Measurements from ENCODE around the gene DOCK1.

Gene DOCK1

GRCh38 chr10:126906704-126907422, 1.6 kb downstream of the DOCK1 start:
- TF ChIP-seq CTCF (IDR thresholded peaks at IDR 0.05), result no peak
- H3K9me3 ChIP-seq (ENCODE audit: control insufficient read depth, low read length), result no peaks in the 10 kb centered on the region
- H3K4me1 ChIP-seq, result peaks cover 5% of the 10 kb centered on the region
- H3K4me2 ChIP-seq (ENCODE audit: low read length), result peak overlapping the region; percentile 60
- no peak overlapping the region for H3K9ac ChIP-seq
- H3K27me3 ChIP-seq (ENCODE audit: control insufficient read depth, insufficient read depth, low read length), result no peaks in the 10 kb centered on the region
- H3K36me3 ChIP-seq (ENCODE audit: control insufficient read depth, insufficient read depth, low read length), result no peaks in the 10 kb centered on the region
- H3K79me2 ChIP-seq, result peaks cover 17% of the 10 kb centered on the region
- no peak overlapping the region for H2AFZ ChIP-seq
- H3K27ac ChIP-seq, result no peak overlapping the region
- peak overlapping the region; percentile 46 for H3K4me3 ChIP-seq (ENCODE audit: low read depth, low read length)

GRCh38 chr10:126907423-126907970, 2.3 kb downstream of the DOCK1 start:
- Histone ChIP-seq H3K4me3 (ENCODE audit: low read depth, low read length) (no peak overlapping the region), H3K27ac (no peak overlapping the region), H3K4me2 (ENCODE audit: low read length) (no peak overlapping the region), H3K79me2 (peaks cover 19% of the 10 kb centered on the region), H2AFZ (no peak overlapping the region), H3K27me3 (ENCODE audit: control insufficient read depth, insufficient read depth, low read length) (no peaks in the 10 kb centered on the region), H3K36me3 (ENCODE audit: control insufficient read depth, insufficient read depth, low read length) (no peaks in the 10 kb centered on the region), H3K4me1 (peaks cover 5% of the 10 kb centered on the region), H3K9me3 (ENCODE audit: control insufficient read depth, low read length) (no peaks in the 10 kb centered on the region), H3K9ac (no peak overlapping the region)
- no peak for TF ChIP-seq CTCF (IDR thresholded peaks at IDR 0.05)

GRCh38 chr10:126908225-126908624, 3.0 kb downstream of the DOCK1 start:
- Histone ChIP-seq H3K4me1 (peaks cover 5% of the 10 kb centered on the region), H3K9ac (no peak overlapping the region), H3K36me3 (ENCODE audit: control insufficient read depth, insufficient read depth, low read length) (no peaks in the 10 kb centered on the region), H3K4me3 (ENCODE audit: low read depth, low read length) (no peak overlapping the region), H3K27ac (no peak overlapping the region), H3K79me2 (peaks cover 19% of the 10 kb centered on the region), H3K9me3 (ENCODE audit: control insufficient read depth, low read length) (no peaks in the 10 kb centered on the region), H2AFZ (no peak overlapping the region), H3K4me2 (ENCODE audit: low read length) (no peak overlapping the region), H3K27me3 (ENCODE audit: control insufficient read depth, insufficient read depth, low read length) (no peaks in the 10 kb centered on the region)
- no peak for TF ChIP-seq CTCF (IDR thresholded peaks at IDR 0.05)

- peaks cover 5% of the 10 kb centered on the region for H3K4me1 ChIP-seq
- H3K27ac ChIP-seq, result no peak overlapping the region
Observed at GRCh38 chr10:126908729-126909128, 3.5 kb downstream of the DOCK1 start.

More at GRCh38 chr10:126908729-126909128, 3.5 kb downstream of the DOCK1 start:
- peaks cover 19% of the 10 kb centered on the region for H3K79me2 ChIP-seq
- no peak overlapping the region for H3K9ac ChIP-seq
- no peak for TF ChIP-seq CTCF (IDR thresholded peaks at IDR 0.05)
- no peaks in the 10 kb centered on the region for H3K36me3 ChIP-seq (ENCODE audit: control insufficient read depth, insufficient read depth, low read length)
- no peaks in the 10 kb centered on the region for H3K9me3 ChIP-seq (ENCODE audit: control insufficient read depth, low read length)
- no peak overlapping the region for H3K4me3 ChIP-seq (ENCODE audit: low read depth, low read length)
- no peak overlapping the region for H3K4me2 ChIP-seq (ENCODE audit: low read length)
- no peak overlapping the region for H2AFZ ChIP-seq
- no peaks in the 10 kb centered on the region for H3K27me3 ChIP-seq (ENCODE audit: control insufficient read depth, insufficient read depth, low read length)

Measured in parathyroid adenoma (tissue), 2 donors.